ENCODE results near the gene CLDN34.

Gene CLDN34, protein sequence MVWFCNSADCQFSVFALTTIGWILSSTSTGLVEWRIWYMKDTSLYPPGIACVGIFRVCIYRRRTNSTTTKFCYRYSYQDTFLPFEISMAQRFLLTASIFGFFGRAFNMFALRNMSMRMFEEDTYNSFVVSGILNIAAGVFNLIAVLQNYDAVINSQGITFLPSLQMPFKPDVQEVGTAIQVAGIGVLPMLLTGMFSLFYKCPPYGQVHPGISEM

DNA sequence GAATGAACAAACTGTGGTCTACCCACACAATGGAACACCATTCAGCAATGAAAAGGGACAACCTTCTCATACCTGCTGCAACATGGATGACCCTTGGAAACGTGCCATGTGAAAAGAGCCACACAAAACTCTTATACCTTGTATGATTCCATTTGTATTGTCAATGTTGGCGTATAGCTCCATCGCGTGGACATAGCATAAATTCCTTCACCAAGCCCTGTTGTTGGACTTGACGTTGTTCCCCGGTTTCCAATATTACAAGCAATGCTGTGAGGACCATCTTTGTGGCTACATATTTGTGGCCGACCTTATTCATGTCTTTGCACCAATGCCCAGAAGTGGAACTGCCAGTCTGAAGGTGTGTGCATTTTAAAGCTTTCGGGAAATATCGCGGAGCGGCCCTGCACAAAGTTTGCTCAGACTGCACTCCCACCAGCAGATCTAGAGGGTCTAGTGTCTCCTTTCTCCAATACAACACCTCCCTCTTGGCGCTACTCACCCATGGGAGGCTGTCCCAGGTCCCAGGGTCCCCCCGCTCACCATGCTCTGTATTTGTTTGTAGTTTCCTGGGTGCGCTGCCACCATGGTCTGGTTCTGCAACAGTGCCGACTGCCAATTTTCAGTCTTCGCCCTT lies at the start of gene CLDN34:
Gene CLDN34 (plus strand): TSS at position 584 of the 634 bp plus-strand sequence. CDS start 0 bp downstream, at position 584.
- DNase-seq: no peak

DNA sequence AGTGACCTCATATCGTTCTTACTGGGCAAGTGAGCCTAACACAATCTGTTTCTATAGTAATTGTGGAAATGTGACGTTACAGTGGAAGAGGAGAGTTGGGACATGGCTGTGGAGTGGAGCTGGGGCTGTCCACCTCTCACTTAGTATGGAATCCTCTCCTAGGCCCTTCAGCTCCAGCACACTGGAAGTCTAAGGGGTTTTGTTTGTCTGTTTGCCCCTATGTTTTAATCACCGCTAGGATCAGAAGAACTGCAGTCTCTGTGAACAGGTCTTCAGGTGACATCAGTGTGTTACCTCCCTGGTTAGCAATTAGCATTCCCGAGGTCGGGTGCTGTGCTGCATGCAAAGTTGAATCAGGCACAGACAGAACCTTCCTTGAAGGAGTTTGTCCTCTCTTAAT lies 49.3 kb upstream of the CLDN34 start:
- DNase-seq: no peak

DNA sequence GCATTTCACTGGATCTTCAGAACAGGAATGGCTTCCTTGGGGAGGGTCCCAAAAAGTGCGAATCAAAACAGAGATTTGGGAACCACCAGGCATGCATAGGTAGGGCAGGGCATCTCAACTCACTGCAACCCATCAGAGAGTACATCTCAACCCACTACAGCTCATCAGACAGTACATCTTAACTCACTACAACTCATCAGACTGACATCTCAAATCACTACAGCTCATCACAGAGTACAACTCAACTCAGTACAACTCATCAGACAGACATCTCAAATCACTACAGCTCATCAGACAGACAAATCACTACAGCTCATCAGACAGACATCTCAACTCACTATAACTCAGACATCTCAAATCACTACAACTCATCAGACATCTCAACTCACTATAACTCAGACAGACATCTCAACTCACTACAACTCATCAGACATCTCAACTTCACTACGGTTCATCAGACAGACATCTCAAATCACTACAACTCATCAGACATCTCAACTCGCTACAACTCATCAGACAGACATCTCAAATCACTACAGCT lies 47.5 kb upstream of the CLDN34 start:
- DNase-seq: no peak

DNA sequence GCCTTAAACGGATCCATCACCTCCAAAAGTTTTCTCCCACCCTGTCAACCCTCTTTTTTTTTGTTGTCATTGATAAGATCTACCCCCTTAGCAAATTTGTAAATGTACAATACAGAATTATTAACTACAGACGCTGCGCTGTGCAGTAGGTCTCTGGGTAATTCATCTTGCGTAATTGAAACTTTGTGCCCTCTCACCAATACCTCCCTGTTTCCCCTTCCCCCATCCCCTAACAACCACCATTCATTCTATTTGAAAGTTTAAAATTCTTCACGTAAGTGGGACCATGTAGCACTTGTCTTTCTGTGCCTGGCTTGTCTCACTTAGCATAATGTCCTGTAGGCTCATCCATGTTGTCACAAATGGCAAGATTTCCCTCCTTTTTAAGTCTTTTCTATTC lies 45.8 kb upstream of the CLDN34 start:
- no peak for DNase-seq

DNA sequence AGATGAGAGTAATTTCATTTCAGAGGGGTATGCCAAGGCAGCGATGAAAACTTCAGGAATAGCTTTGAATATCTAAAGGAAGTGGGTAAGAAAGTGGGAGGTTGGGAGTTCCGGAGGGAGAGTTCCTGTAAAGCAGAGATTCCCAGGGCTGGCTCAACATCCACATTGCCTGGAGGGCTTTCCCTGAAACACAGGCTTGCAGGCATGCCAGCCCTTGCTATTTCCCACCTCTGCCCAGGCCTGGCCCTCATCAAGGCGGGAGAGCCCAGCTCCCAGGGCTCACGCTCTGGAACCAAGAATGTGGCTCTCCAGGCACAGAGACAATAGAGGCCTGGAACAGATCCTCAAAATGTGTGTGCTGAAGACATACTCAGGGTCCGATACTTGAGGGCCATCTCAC lies 43.8 kb upstream of the CLDN34 start:
- DNase-seq: no peak

DNA sequence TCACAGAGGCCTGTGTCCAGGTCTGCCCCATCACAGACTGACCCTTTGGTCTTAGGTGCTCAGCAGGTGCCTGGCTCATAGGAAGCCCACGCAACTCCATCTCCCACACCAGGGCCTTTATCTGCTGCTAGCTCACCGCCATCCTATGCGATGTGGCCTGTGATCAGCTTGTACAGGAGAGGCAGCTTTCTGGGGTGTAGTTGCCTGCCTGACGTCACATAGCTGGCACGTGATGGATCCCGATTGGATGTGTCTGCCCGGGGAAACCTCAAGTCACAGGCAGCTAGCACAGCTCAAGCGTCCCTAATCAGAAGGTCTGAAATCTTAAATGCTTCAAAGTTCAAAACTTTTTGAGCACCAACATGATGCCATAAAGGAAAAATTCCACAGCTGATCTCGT lies 41.2 kb upstream of the CLDN34 start:
- no peak for DNase-seq

DNA sequence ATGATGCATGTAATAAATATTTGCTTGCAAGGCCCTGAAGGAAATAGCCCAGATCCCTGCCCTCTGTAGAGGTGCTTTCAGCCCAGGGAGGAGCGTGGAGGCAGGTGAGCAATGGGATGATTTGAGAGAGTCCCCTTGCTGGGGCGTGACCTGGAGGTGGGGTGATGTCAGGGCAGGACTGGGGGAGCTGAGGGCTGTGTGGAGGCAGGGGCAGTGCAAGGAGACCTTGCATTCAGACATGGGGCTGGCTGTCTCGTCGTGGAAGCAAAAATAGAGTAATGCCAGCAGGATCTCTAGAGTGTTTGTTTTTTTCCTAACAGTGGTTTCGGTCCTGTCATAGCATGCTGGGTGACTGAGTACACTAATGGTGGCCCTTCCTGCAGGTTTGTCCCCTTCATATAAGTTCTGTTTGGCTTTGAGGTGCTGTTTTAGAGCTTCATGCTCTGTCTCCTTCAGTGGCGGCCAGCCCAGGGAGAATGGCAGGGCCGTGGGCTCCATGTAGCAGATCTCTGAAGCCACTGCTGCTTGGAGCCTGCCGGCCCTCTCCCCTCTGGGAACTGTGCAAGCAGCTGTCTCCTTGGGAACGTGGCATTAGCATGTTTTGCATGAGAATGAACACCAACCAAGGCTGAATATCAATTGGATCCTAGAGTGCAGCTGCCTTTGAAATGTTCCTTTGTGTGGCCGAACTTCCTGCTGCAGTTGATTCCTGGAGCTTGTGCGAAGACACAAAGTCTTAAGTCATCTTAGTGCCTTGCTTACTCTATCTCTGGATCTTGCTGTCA lies 39.3 kb upstream of the CLDN34 start:
- peak; percentile 46 for DNase-seq

DNA sequence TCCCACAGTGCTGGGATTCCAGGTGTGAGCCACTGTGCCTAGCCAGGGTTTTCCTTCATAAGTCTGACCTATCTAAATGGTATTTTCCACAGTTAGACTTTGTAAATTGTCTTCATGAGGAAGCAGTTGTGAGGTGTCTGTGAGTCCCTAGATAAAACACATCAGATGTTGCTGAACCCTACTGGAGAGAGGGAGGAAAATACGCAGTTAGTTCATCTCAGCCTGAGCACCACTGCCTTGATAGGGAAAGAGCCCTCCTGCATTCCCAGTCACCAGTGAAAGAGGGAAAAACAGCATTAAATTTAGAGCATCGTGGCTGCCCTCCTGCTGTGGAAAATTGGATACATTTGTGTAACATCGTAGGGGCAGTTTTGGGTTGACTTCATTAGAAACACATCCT lies 31.7 kb upstream of the CLDN34 start:
- no peak for DNase-seq

DNA sequence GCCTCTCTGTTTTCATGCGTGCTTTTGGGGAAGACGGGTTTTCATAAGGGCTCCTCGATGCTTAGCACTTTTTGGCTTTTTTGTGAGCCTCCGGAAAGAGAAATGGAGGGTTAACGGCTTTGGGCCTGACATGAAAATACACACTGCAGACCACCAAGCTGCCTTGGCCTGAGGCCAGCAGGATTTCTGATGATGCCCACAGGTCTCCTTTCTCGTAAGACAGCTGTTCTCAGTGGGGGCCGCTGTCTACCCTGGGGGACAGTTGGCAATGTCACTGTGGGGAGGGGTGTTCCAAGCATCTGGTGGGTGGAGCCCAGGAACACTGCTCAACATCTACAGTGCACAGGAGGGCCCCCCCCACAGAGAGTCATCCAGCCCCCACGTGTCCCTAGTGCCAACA lies 29.4 kb upstream of the CLDN34 start:
- no peak for DNase-seq

DNA sequence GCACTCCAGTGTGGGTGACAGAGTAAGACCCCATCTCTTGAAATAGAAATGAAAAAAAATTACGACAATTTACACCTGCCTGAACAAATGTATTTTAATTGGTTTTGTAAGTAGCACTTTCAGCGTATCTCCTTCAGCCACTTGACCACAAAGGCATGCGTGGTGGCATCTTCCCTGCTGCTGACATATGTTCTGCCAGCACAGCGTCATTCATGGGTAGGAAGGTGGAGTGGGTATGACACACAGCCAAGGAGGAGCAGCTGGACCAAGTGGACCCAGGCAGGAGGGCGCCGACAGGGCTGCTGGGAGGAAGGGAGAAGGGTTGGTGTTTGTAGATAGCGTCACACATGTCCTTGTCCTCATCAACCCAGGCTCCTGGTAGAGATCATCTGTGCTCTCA lies 28.6 kb upstream of the CLDN34 start:
- DNase-seq: no peak

DNA sequence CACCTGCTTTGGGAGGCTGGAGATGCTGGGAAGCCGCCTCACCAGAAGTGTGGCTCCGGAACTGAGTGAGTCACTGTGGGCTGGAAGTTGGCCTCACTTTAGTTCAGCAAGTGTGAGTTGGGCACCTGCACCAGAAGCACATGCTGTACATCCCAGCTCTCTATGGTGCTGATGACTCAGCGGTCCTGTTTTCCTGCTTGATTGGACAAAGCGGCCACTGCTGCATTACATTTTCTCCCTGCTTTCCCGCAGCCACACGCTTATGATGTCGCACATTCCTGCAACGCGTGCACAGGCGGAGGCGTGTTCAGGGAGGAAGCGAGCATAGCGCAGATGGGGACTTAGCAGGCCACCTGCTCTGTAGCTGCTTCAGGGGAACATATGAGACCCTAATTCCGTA lies 26.7 kb upstream of the CLDN34 start:
- no peak for DNase-seq

DNA sequence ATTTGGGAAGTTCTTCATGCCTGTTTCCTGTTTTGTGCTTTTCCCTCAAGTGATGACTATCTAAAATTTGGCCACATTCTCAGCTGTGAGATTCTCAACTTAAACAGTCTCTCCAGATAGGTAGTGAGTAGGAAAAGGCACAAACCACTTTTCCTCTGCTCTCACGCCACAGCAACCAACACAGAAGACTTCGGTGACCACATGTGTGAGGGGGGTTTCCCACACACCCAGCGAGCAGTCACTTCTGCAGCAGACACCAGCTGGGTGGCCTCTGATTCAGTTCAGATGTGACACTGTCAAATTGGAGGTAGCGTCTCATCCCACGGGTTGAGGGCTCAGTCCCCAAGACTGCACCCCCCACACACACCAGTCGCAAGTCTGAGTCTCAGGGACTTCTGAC lies 25.1 kb upstream of the CLDN34 start:
- no peak for DNase-seq

DNA sequence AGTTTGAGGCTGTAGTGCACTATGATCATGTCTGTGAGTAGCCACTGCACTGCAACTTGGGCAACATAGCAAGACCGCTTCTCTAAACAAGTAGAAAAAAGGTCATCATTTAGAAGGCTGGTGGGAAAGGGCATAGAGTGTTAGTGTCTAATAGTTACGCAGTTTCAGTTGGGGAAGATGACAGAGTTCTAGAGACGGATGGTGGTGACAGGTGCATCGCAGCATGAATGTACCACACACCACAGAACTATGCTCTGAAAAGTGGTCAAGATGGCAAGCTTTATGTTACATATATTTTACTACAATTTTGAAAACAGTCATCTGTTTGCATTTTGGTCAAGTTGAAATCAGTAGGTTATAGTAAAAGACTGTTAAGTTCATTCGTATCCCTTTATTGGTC lies 23.7 kb upstream of the CLDN34 start:
- DNase-seq: no peak

DNA sequence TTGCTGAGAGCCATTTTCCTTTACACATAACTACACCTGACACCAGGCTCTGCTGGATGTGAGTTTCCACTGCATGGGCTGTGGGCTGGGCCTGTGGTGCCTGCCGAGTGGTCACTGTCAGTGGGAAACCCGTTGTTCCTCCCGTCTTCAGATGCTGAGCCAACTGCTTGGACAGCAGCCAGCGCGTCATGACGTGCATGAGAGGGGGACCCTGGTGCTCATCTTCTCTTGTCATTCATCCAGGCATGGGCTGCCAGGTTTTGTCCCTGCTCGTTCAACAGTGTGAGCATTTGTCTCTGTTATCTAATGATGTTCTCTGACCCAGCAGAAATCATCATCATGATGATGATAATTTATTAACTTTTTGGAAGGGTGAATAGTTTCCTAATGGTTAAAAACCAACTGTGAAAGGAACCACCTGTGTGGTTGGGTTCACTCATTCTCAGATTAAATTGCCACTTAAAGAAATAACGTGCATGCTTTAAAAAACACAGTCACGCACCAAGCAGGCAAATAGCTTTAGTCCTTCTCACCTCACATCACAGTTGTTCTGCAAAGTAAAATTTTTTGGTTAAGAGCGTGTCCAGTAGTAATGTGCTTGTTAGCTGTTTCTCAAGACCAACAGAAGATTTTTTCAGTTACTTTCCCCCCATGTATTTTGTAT lies 19.9 kb upstream of the CLDN34 start:
- DNase-seq: peak; percentile 21

DNA sequence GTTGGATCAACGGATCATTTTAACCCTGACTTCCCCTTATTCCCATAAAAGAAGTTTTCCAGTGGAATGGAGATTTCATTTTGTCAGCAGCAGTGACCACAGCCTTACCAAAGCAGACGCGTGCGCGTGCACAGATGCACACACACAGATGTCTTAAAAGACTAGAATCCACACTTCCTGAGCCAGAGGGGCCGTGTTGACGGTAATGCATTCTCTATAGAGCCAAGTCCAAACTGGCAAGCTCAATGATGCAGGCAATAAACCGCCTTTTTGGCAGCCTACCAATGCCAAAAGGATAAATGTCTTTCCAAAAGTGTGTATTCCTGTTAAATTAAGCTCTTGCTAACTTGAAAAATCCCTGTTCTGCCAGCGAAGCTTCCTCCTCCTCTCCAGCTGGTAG lies 18.8 kb upstream of the CLDN34 start:
- DNase-seq: no peak

DNA sequence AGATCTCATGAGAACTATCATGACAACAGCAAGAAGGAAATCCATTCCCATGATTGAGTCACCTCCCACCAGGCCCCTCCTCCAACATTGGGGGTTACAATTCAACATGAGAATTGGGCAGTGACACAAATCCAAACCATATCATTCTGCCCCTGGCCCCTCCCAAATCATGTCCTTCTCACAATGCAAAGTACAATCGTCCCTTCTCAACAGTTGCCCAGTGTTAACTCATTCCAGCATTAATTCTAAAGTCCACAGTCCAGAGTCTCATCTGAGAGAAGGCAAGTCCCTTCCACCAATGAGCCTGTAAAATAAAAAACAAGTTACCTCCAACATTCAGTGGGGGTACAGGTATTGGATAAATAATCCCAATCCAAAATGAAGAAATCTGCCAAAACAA lies 14.9 kb upstream of the CLDN34 start:
- DNase-seq: no peak

DNA sequence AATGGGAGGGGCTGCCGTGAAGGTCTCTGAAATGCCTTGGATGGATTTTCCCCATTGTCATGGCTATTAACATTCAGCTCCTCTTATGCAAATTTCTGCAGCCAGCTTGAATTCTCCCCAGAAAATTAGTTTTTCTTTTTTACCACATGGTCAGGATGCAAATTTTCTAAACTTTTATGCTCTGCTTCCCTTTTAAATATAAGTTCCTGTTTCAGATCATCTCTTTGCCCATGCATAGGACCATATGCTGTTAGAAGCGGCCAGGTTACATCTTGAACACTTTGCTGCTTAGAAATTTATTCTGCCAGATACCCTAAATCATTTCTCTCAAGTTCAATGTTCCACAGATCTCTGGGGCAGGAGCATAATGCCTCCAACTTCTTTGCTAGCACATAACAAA lies 13.8 kb upstream of the CLDN34 start:
- no peak for DNase-seq

DNA sequence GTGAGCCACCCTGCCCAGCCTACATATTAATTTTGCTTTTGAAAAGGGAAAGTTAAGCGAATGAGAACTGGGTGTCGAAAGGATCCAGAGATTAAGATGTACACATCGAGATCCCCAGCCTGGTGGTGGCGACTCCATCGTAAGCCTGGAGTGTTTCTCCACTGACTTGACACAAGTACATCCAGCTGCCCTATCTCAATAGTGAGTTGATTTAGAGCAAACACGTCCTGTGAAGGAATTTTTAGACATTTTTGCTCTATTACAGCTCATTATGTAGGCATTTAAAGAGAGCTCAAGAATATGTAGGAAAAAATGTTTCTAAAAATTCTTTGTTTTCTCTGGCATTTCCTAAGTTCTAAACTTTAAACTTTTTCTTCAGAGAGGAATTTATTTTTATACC lies 11.7 kb upstream of the CLDN34 start:
- no peak for DNase-seq

DNA sequence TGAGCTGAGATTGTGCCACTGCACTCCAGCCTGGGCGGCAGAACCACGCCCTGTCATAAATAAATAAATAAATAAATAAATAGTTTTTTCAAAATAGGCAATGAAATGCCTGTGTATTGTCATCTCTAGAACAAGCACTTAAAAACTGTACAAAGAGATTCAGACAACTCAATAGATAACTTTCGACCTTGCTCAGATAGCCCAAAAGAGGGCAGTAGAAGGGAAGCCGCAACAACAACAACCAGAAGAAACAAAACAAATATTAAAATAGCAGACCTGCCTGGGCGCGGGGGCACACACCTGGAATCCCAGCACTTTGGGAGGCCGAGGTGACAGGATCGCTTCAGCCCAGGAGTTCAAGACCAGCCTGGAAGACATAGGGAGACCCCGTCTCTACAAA lies 9.4 kb upstream of the CLDN34 start:
- DNase-seq: no peak

DNA sequence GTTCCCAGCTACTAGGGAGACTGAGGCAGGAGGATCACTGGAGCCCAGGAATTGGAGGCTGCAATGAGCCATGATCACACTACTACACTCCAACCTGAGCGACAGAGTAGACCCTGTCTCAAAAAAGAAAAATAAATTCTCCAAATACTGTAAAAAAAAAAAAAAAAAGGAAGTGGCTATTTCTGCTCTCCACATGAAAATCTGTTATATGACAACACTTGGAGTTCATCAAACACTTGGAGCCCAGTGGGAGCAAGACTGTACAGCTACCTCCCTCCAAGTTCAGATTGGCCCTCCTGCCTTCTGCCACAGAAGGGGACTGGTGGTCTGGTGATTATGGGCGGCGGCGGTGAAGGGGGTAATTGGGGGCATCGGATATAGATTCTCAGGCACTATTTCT lies 9.0 kb upstream of the CLDN34 start:
- DNase-seq: no peak

DNA sequence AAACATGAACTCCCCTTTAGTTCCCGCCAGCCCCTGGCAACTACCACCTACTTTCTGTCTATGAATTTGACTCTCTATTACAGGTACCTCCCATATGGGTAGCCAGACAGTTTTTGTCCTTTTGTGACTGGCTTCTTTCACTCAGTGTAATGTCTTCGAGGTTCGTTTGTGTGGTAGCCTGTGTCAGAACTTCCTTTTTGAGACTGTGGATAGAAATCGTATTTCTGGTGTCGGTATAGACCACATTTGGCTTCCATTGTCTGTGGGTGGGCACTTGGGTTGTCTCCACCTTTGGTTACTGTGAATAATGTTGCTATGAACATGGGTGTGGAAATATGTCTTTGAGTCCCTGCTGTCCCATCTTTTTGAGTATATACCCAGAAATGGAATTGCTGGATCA lies 5.4 kb upstream of the CLDN34 start:
- no peak for DNase-seq

DNA sequence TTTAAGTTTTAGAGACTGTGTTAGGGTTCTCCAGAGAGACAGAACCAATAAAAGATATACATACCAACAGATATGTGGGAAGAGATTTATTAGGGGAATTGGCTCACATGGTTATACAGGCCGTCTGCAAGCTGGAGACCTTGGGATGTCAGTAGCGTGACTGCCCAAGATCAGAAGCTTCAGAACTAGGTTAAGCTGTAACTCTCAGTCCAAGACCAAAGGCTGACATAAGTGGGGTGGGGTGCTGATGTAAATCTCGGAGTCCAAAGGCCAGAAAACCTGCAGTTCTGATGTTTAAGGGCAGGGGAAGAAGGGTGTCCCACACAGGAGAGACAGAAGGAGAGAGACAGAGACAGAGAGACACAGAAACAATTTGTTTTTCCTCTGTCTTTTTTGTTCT lies 10.5 kb downstream of the CLDN34 start:
- no peak for DNase-seq

DNA sequence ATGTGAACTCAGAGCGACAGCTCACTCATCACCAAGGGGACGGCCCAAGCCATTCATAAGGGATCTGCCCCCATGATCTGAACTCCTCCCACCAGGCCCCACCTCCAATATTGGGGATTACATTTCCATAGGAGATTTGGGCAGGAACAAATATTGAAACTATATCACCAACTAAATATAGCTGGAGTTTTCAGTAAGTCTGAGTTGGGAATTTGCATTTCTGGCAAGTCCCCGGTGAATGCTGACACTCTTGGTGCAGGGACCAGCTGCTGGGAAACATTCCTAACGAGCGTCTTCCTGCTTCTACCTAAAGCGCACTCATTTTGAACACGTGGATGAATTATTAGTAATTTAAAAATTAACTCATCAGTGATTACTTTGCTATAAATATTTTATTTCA lies 13.2 kb downstream of the CLDN34 start:
- DNase-seq: no peak

DNA sequence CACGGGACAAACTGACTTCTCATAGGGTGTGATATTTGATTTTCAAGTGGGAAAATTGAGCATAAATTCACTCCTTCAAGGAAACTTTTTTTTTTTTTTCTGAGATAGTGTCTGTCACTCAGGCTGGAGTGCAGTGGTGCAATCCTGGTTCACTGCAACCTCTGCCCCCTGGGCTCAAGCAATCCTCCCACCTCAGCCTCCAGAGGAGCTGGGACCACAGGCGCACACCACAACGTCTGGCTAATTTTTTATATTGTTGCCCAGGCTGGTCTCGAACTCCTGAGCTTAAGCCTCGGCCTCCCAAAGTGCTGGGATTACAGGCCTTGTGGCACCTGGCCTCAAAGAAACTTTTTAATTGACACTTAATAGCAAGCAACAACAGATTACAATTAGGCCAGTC lies 13.8 kb downstream of the CLDN34 start:
- no peak for DNase-seq
